ENCODE data around the gene TSPAN5. TPM values are rescaled to one million over a fixed set of nuclear protein-coding genes. Genes with fewer than 3 reads are reported as not detected.
A peak's percentile ranks its signal among the peaks of the same experiment; 100 is the strongest.

The TSPAN5 gene
- total and polyA plus RNA-seq, 2 of the 4 experiments (the other 2 are of a cell fraction): 64.8 to 79.6 TPM

- Histone ChIP-seq H2AK5ac (ENCODE audit: low read depth, low read length) (peak overlapping the region; percentile 8; the same call in 1 of the 2 replicates), H2BK5ac (ENCODE audit: low read depth, low read length, poor library complexity, severe bottlenecking) (peak overlapping the region; percentile 53), H4K5ac (ENCODE audit: low read depth, low read length) (peak overlapping the region; percentile 3), H3K9ac (ENCODE audit: low read depth, low read length) (peak overlapping the region; percentile 91), H3K79me1 (ENCODE audit: low read depth in 1 of 2, low read length in 2 of 2) (peaks cover 7 to 55% of the 10 kb centered on the region in 2 experiments; a peak in 3 of 4 replicates), H2AK9ac (replicated peaks; ENCODE audit: low read depth, low read length, poor library complexity) (peak overlapping the region; percentile 42), H4K20me1 (ENCODE audit: insufficient read depth, low read length) (peaks cover 8% of the 10 kb centered on the region; the same call in 1 of the 2 replicates), H3K27me3 (ENCODE audit: control insufficient read depth, insufficient read depth, low read length) (no peaks in the 10 kb centered on the region), H3K4me3 (ENCODE audit: insufficient read depth, low read depth, low read length) (peak overlapping the region; percentile 64), H3K4me1 (ENCODE audit: control insufficient read depth, insufficient read depth, low read length) (peaks cover 27% of the 10 kb centered on the region), H3K9me3 (ENCODE audit: control insufficient read depth, insufficient read depth, low read length) (no peaks in the 10 kb centered on the region), H3K36me3 (ENCODE audit: control insufficient read depth, insufficient read depth, low read length) (no peaks in the 10 kb centered on the region), H2BK15ac (ENCODE audit: low read depth, low read length) (peak overlapping the region; percentile 22; the same call in 1 of the 3 replicates), H3K18ac (ENCODE audit: low read depth, low read length) (peak overlapping the region; percentile 78), H3K27ac (ENCODE audit: insufficient read depth, low read length) (peak overlapping the region; percentile 36), H3K56ac (ENCODE audit: extremely low read depth, insufficient read depth, low read length) (peak overlapping the region; percentile 60), H3K4me2 (ENCODE audit: low read depth, low read length) (peak overlapping the region; percentile 71), H4K91ac (ENCODE audit: insufficient read depth, low read depth, low read length) (peak overlapping the region; percentile 39), H3K9me1 (ENCODE audit: insufficient read depth, low read length) (peaks cover 7% of the 10 kb centered on the region), H4K8ac (ENCODE audit: low read depth in 2 of 2, low read length in 2 of 2) (peak overlapping the region; percentile 38 to 51; a peak in 2 of 4 replicates), H3K14ac (replicated peaks; ENCODE audit: low read depth, low read length) (peak overlapping the region; percentile 77), H3K23ac (ENCODE audit: low read depth, low read length) (peak overlapping the region; percentile 88), H2BK120ac (ENCODE audit: low read depth, low read length) (peak overlapping the region; percentile 50), H2AFZ (replicated peaks; ENCODE audit: low read length, poor library complexity) (peak overlapping the region; percentile 77), H3K4ac (ENCODE audit: low read depth, low read length) (peak overlapping the region; percentile 56), H2BK20ac (ENCODE audit: low read depth, low read length) (no peak overlapping the region)
- TF ChIP-seq SMC3 (IDR thresholded peaks at IDR 0.05; ENCODE audit: low read depth, low read length): 0 out of 2 replicates have a peak, but pooled peaks have one; percentile 1
- peak; percentile 19 for TF ChIP-seq POLR2A (IDR thresholded peaks at IDR 0.05; ENCODE audit: low read depth, low read length)
- TF ChIP-seq MXI1 (IDR thresholded peaks at IDR 0.05; ENCODE audit: borderline replicate concordance, low read depth, low read length): peak; percentile 69; the same call in 1 of the 2 replicates
- TF ChIP-seq RCOR1 (IDR thresholded peaks at IDR 0.05; ENCODE audit: insufficient replicate concordance, low read length): no peak
- TF ChIP-seq CEBPB (IDR thresholded peaks at IDR 0.05; ENCODE audit: low read depth, low read length): peak; percentile 79
- no TSS peak for BruUV-seq (replicated peaks)
- dilution Hi-C loops (cut with HindIII; ENCODE audit: low sequenced_read_pairs, unreplicated experiment) (no loop called here), intact Hi-C loops (cut with micrococcal nuclease) (loop anchor here (1.0 to 10.0 kb wide), 10 partner anchors 110 to 805 kb away; partner anchors contain the start of genes ADH5, EIF4E and METAP1), in situ Hi-C loops (cut with MboI; ENCODE audit: low sequenced_read_pairs) (loop anchor here (5.0 to 25.0 kb wide), 4 partner anchors 190 to 495 kb away; partner anchors contain the start of genes EIF4E and RAP1GDS1)
- CTCF ChIA-PET: interaction anchor here (1.1 kb wide), 1 partner anchor 18 kb away, joined by 3 read pairs; no protein-coding TSS in a partner anchor
- WGBS, 2 experiments (ENCODE audit: extremely low coverage in 2 of 2, insufficient read length in 1 of 2): 1% methylated on average over 33 of the region's 46 CpGs; no CpG with 5 or more reads in 1 of the 2 experiments
- ATAC-seq (ENCODE audit: low read depth) (peak; percentile 30), DNase-seq (peak; percentile 69)
- POLR2A ChIA-PET (ENCODE audit: unreplicated experiment): no interaction called here
Observed at GRCh38 chr4:98657531-98658286, 702 bp downstream of the TSPAN5 start.

Measured in IMR-90 (cell line).